ENCODE measurements around the gene ERC2. TPM values are rescaled to one million over a fixed set of nuclear protein-coding genes. Genes with fewer than 3 reads are reported as not detected.

Gene ERC2
- polyA plus RNA-seq, 2 of the 4 experiments (the other 2 are of a cell fraction): 0.16 TPM; not detected in 1

DNA sequence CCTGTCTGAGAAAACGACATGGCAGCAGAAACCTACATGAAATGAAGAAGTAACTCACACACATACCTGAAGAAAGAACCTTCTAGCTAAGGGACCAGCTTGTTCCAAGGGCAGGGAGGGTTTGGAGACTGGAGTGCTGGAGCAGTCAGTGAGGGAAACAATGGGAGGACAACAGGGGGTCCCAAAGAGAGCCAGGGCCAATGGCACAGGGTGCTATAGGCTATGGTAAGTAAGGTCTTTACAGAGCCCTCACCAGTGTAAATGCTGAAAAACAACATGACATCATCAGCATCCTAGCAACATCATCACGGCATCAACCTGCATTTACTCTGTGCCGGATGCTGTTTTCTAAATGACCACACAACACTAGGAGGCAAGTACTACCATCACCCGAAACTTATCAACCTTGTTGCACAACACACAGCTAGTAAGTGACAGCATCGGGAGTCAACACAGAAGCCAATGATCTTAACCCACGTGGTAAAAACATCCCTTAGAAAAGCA is 531.7 kb downstream of the ERC2 start (continued):
- TF ChIP-seq, protein P1, sequence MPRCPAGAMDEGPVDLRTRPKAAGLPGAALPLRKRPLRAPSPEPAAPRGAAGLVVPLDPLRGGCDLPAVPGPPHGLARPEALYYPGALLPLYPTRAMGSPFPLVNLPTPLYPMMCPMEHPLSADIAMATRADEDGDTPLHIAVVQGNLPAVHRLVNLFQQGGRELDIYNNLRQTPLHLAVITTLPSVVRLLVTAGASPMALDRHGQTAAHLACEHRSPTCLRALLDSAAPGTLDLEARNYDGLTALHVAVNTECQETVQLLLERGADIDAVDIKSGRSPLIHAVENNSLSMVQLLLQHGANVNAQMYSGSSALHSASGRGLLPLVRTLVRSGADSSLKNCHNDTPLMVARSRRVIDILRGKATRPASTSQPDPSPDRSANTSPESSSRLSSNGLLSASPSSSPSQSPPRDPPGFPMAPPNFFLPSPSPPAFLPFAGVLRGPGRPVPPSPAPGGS (IDR thresholded peaks at IDR 0.05): no peak
- no peak for TF ChIP-seq ZFP36 (IDR thresholded peaks at IDR 0.05; ENCODE audit: borderline replicate concordance, partially characterized antibody)

DNA sequence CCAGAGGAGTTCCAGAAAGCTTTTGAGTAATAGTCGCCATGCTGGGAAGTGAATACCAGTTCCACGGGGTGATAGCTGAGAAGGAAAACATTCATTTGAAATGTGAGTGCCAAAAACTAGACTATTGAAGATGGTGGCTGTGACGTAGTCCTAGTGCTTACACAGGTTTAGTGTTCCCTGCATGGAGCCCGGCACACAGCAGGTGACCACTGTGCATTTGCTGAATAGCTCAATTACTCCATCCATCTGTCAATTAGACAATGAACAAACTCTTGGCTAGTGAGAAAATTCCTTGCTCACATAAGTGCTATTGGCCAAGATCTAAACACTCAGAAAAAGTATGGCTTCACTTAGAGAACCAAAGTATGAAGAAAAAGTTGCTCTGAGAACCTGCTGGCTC is 533.0 kb downstream of the ERC2 start:
- DNase-seq (ENCODE audit: low read depth in 1 of 2, low spot score in 1 of 2) (no peak), ATAC-seq (no peak), FAIRE-seq (no peak)
- TF ChIP-seq GATA3 (IDR thresholded peaks at IDR 0.05; ENCODE audit: borderline replicate concordance): no peak
- no peak for TF ChIP-seq HMGXB4 (CRISPR knock-in tag; IDR thresholded peaks at IDR 0.05; ENCODE audit: borderline replicate concordance)
- CTCF ChIA-PET: no interaction called here
- Histone ChIP-seq H3K27ac (no peak overlapping the region), H3K4me2 (no peak overlapping the region), H3K4me1 (no peaks in the 10 kb centered on the region), H3K4me3 (no peak overlapping the region), H3K9me3 (no peaks in the 10 kb centered on the region)
- 2% methylated on average over 4 of the region's 4 CpGs for WGBS (ENCODE audit: missing lambda C conversion rate)
- POLR2A ChIA-PET: no interaction called here

GRCh38 chr3:55934771-55935170 is 533.5 kb downstream of the ERC2 start:
- TF ChIP-seq ZC3H11A (IDR thresholded peaks at IDR 0.05) (no peak), RARB (CRISPR knock-in tag; IDR thresholded peaks at IDR 0.05) (no peak), NPAS2 (CRISPR knock-in tag; IDR thresholded peaks at IDR 0.05; ENCODE audit: borderline replicate concordance) (no peak), NR3C1 (IDR thresholded peaks at IDR 0.05) (no peak), JUNB (IDR thresholded peaks at IDR 0.05) (no peak)
- TF ChIP-seq, protein P1 (IDR thresholded peaks at IDR 0.05): no peak
- TF ChIP-seq, protein P2, sequence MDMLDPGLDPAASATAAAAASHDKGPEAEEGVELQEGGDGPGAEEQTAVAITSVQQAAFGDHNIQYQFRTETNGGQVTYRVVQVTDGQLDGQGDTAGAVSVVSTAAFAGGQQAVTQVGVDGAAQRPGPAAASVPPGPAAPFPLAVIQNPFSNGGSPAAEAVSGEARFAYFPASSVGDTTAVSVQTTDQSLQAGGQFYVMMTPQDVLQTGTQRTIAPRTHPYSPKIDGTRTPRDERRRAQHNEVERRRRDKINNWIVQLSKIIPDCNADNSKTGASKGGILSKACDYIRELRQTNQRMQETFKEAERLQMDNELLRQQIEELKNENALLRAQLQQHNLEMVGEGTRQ (IDR thresholded peaks at IDR 0.05): no peak
- TF ChIP-seq, protein P3, sequence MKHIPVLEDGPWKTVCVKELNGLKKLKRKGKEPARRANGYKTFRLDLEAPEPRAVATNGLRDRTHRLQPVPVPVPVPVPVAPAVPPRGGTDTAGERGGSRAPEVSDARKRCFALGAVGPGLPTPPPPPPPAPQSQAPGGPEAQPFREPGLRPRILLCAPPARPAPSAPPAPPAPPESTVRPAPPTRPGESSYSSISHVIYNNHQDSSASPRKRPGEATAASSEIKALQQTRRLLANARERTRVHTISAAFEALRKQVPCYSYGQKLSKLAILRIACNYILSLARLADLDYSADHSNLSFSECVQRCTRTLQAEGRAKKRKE (CRISPR knock-in tag; IDR thresholded peaks at IDR 0.05; ENCODE audit: low read depth): no peak
- Histone ChIP-seq H3K4me3 (no peak overlapping the region), H3K4me2 (no peak overlapping the region), H3K9me3 (no peaks in the 10 kb centered on the region), H3K27ac (no peak overlapping the region), H3K4me1 (no peaks in the 10 kb centered on the region)
- CTCF ChIA-PET: no interaction called here
- ATAC-seq (no peak), DNase-seq (ENCODE audit: low read depth in 1 of 2, low spot score in 1 of 2) (no peak), FAIRE-seq (no peak)
- POLR2A ChIA-PET: no interaction called here
- 14% methylated on average over 1 of the region's 1 CpG for WGBS (ENCODE audit: missing lambda C conversion rate)

DNA sequence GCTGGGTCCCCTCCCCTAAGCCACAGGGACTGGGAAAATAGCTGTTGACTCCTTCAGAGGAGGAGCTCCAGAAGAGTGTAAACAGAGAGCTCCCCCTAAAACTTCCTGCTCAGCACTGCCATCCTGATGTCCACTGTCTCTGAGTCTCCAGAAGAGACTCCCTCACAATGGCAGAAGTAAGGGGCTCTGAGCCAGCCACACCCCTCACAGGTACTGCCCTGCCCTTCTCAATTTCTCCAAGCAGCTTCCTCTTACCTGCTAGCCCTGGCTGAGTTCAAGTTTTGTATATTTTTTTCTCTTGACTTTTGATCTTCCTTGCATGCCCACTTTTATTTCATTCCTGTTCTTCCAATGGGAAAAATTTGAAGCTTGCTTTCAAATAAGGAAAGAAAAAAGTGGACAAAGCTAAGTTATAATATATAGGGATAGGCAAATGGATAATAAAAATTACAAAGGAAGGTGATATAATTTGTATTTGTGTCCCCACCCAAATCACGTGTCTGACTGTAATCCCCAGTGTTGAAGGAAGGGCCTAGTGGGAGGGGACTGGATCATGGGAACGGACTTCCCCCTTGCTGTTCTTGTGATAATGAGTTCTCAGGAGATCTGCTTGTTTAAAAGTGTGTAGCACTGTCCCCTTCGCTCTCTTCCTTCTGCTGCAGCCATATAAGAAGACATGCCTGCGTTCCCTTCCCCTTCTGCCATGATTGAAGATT is 539.0 kb downstream of the ERC2 start:
- 2% methylated on average over 4 of the region's 4 CpGs for WGBS (ENCODE audit: missing lambda C conversion rate)
- no peak for FAIRE-seq

More for the DNA sequence above, 539.0 kb downstream of the ERC2 start:
- Histone ChIP-seq H3K27ac (no peak overlapping the region), H3K9me3 (no peaks in the 10 kb centered on the region), H3K4me2 (no peak overlapping the region), H3K4me1 (no peaks in the 10 kb centered on the region), H3K4me3 (no peak overlapping the region)
- CTCF ChIA-PET: no interaction called here
- TF ChIP-seq SREBF2 (IDR thresholded peaks at IDR 0.05) (no peak), CHD2 (IDR thresholded peaks at IDR 0.05; ENCODE audit: low read length, partially characterized antibody) (no peak), ZC3H11A (IDR thresholded peaks at IDR 0.05) (no peak)
- TF ChIP-seq, protein P4, sequence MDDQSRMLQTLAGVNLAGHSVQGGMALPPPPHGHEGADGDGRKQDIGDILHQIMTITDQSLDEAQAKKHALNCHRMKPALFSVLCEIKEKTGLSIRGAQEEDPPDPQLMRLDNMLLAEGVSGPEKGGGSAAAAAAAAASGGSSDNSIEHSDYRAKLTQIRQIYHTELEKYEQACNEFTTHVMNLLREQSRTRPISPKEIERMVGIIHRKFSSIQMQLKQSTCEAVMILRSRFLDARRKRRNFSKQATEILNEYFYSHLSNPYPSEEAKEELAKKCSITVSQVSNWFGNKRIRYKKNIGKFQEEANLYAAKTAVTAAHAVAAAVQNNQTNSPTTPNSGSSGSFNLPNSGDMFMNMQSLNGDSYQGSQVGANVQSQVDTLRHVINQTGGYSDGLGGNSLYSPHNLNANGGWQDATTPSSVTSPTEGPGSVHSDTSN (IDR thresholded peaks at IDR 0.05): no peak
- ATAC-seq (no peak), DNase-seq (ENCODE audit: low read depth in 1 of 2, low spot score in 1 of 2) (no peak)
- POLR2A ChIA-PET: no interaction called here
